Ascending aorta (tissue), 2 donors: Measurements from ENCODE around the gene TGFBR1. TPM values are rescaled to one million over a fixed set of nuclear protein-coding genes. Genes with fewer than 3 reads are reported as not detected.

ENCODE experiments used
- DNase-seq, 2 donors: peaks; one replicate each; pipeline ENCODE4 v3.0.0-alpha.2; 2019; ENCODE audit warnings: low spot score in 2 of 2
- H3K27ac ChIP-seq, 2 donors: fragments of 200-600 bp; sonication (generic); one replicate each; pipeline ENCODE4 v1.5.1; 2016 to 2017; ENCODE audit warnings: mild to moderate bottlenecking in 1 of 2
- H3K27me3 ChIP-seq: fragments of 200-600 bp; sonication (generic); one replicate; pipeline ENCODE4 v1.5.1; 2017
- H3K36me3 ChIP-seq, 2 donors: fragments of 200-600 bp; sonication (generic); one replicate each; pipeline ENCODE4 v1.5.1; 2016
- H3K4me1 ChIP-seq, 2 donors: fragments of 200-600 bp; sonication (generic); one replicate each; pipeline ENCODE4 v1.5.1; 2016 to 2017; ENCODE audit warnings: mild to moderate bottlenecking in 1 of 2
- H3K4me3 ChIP-seq, 2 donors: fragments of 200-600 bp; sonication (generic); one replicate each; pipeline ENCODE4 v1.5.1; 2016 to 2017; ENCODE audit warnings: mild to moderate bottlenecking in 1 of 2
- H3K9me3 ChIP-seq, 2 donors: fragments of 200-600 bp; sonication (generic); one replicate each; pipeline ENCODE4 v1.5.1; 2016
- CTCF ChIP-seq, 3 experiments: fragments of 200-600 bp in 2 of 3; fragments of 450-650 bp in 1 of 3; sonication (generic) in 2 of 3; IDR thresholded peaks; one replicate each; pipeline ENCODE4 v1.5.1; 2016 to 2019; ENCODE audit warnings: antibody characterized with exemption in 3 of 3, mild to moderate bottlenecking in 1 of 3, moderate library complexity in 1 of 3
- intact Hi-C: fragments of 100-400 bp; cut with DNase I; formaldehyde crosslinking; loops from one replicate; pipeline ENCODE4 v1.15.1; 2023
- total RNA-seq: library from RNA; depleted of rRNA; stranded (reverse); fragments of >200 nt; gene quantifications from one replicate; pipeline ENCODE4 v1.1.0, GENCODE V29; 2016

Gene TGFBR1
- total RNA-seq, 1 donor from 2014 or later: 13.9 TPM

- Histone ChIP-seq H3K36me3 (peaks cover 0 to 8% of the 10 kb centered on the region in 2 donors), H3K4me1 (peaks cover 0 to 4% of the 10 kb centered on the region in 2 donors), H3K4me3 (no peak overlapping the region), H3K27ac (no peak overlapping the region), H3K27me3 (no peaks in the 10 kb centered on the region), H3K9me3 (no peaks in the 10 kb centered on the region)
- intact Hi-C loops: no loop called here
- DNase-seq: no peak
- TF ChIP-seq CTCF (IDR thresholded peaks at IDR 0.05): no peak
Observed at GRCh38 chr9:99125446-99125845, 20.5 kb downstream of the TGFBR1 start.

GRCh38 chr9:99126312-99126711 lies 21.4 kb downstream of the TGFBR1 start:
- no peak for DNase-seq
- intact Hi-C loops: no loop called here

GRCh38 chr9:99127356-99128132 lies 22.6 kb downstream of the TGFBR1 start:
- intact Hi-C loops: no loop called here
- Histone ChIP-seq H3K4me3 (no peak overlapping the region), H3K27me3 (no peaks in the 10 kb centered on the region), H3K36me3 (peaks cover 5 to 11% of the 10 kb centered on the region in 2 donors), H3K27ac (peak overlapping the region in 1 of 2 donors; percentile 10), H3K4me1 (peaks cover 0 to 4% of the 10 kb centered on the region in 2 donors), H3K9me3 (no peaks in the 10 kb centered on the region)
- DNase-seq: no peak
- TF ChIP-seq CTCF (IDR thresholded peaks at IDR 0.05): no peak

More at GRCh38 chr9:99126312-99126711, 21.4 kb downstream of the TGFBR1 start:
- Histone ChIP-seq H3K4me3 (no peak overlapping the region), H3K9me3 (no peaks in the 10 kb centered on the region), H3K27ac (no peak overlapping the region), H3K27me3 (no peaks in the 10 kb centered on the region), H3K4me1 (peaks cover 0 to 4% of the 10 kb centered on the region in 2 donors), H3K36me3 (peaks cover 0 to 8% of the 10 kb centered on the region in 2 donors)
- no peak for TF ChIP-seq CTCF (IDR thresholded peaks at IDR 0.05)

GRCh38 chr9:99128133-99128406 lies 23.2 kb downstream of the TGFBR1 start:
- Histone ChIP-seq H3K9me3 (no peaks in the 10 kb centered on the region), H3K36me3 (peaks cover 10 to 15% of the 10 kb centered on the region in 2 donors), H3K4me3 (no peak overlapping the region), H3K27ac (no peak overlapping the region), H3K4me1 (peaks cover 0 to 4% of the 10 kb centered on the region in 2 donors), H3K27me3 (no peaks in the 10 kb centered on the region)
- DNase-seq: no peak
- intact Hi-C loops: no loop called here
- TF ChIP-seq CTCF (IDR thresholded peaks at IDR 0.05): no peak

- Histone ChIP-seq H3K36me3 (peaks cover 10 to 18% of the 10 kb centered on the region in 2 donors), H3K9me3 (no peaks in the 10 kb centered on the region), H3K4me1 (peaks cover 0 to 4% of the 10 kb centered on the region in 2 donors), H3K4me3 (no peak overlapping the region), H3K27ac (no peak overlapping the region), H3K27me3 (no peaks in the 10 kb centered on the region)
- intact Hi-C loops: no loop called here
- TF ChIP-seq CTCF (IDR thresholded peaks at IDR 0.05): no peak
- no peak for DNase-seq
Observed at GRCh38 chr9:99129091-99129490, 24.2 kb downstream of the TGFBR1 start.
